ENCODE measurements around the gene FAM193B. TPM values are rescaled to one million over a fixed set of nuclear protein-coding genes. Genes with fewer than 3 reads are reported as not detected.

FAM193B gene
- total and polyA plus RNA-seq, 2 of the 13 experiments (the other 11 are each of a cell fraction or from before 2014, with no cell fraction given): 21.2 to 40.9 TPM

DNA sequence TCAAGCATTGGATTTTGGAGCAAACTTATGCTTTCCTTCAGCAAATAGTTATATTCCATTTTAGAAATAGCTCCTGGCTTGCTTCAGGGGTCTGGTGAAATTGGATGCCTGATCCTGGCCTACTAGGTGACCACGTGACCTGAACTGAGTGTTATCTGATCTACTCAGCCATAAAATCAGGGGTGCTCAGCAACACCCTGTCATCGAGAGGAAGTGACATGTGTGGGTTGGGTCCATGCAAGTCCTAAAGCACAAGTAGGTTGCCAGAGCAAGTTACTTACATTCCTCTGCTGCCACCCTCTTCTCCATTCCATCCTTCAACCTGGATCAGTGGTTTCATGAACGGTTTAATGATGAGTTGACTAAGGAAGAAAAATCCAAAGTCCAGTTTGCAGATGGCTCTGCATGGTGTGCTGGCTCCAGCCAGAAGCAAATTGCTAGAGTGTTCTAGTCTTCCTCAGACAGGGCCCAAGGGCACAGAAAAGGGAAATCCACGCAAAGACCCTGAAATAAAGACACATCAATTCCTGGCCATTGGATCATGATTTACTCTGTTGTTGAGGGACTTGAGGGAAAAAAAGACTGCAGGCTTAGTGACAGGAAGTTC, 2.8 kb upstream of the FAM193B start (continued):
- 0 out of 2 replicates have a peak, but pooled peaks have one; percentile 9 for TF ChIP-seq MED1 (CRISPR knock-in tag; IDR thresholded peaks at IDR 0.05)
- no peak for TF ChIP-seq ZNF138 (CRISPR knock-in tag; IDR thresholded peaks at IDR 0.05; ENCODE audit: low read depth)
- peak; percentile 24 for TF ChIP-seq ASH2L (IDR thresholded peaks at IDR 0.05; ENCODE audit: insufficient read length, low read depth, low read length)
- TF ChIP-seq RAD51 (IDR thresholded peaks at IDR 0.05; ENCODE audit: borderline replicate concordance): peak; percentile 78
- no peak for TF ChIP-seq MTF2 (CRISPR knock-in tag; IDR thresholded peaks at IDR 0.05; ENCODE audit: borderline replicate concordance)

DNA sequence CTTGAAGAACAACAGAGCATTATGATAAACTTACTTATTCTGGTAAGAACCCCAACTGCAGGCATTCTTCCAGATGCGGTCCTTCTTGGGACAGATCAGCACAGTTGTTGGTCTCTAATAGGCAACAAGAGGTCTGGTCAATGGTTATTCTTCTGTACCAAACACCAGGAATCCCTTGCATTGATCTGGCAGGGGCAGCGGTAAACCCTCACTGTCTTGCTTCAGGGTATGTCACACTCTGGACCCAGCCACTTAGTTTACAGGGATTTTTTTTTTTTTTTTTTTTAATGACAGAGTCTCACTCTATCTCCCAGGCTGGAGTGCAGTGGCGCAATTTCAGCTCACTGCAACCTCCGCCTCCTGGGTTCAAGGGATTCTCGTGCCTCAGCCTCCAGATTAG, 1.3 kb upstream of the FAM193B start:
- Histone ChIP-seq H3K4me2 (ENCODE audit: low read depth, low read length) (no peak overlapping the region), H3K79me2 (ENCODE audit: insufficient read depth, low read length) (peaks cover 39% of the 10 kb centered on the region), H3K4me1 (ENCODE audit: insufficient read depth, low read length) (peaks cover 59% of the 10 kb centered on the region), H2AFZ (ENCODE audit: low read length) (no peak overlapping the region), H3K27ac (ENCODE audit: extremely low read length, insufficient read depth, low read length) (no peak overlapping the region), H3K9ac (ENCODE audit: insufficient read depth, low read depth, low read length) (no peak overlapping the region), H3K27me3 (ENCODE audit: control insufficient read depth in 1 of 2, insufficient read depth in 2 of 2, low read length in 2 of 2) (no peaks in the 10 kb centered on the region), H3K4me3 (replicated peaks in 1 of 3; ENCODE audit: insufficient read depth in 1 of 3, low read depth in 2 of 3, low read length in 3 of 3) (no peak overlapping the region), H3K36me3 (replicated peaks in 1 of 2; ENCODE audit: control insufficient read depth in 1 of 2, insufficient read depth in 2 of 2, low read length in 2 of 2) (peaks cover 4 to 12% of the 10 kb centered on the region in 2 experiments; a peak in 4 of 5 replicates), H3K9me3 (ENCODE audit: low read length) (no peaks in the 10 kb centered on the region), H4K20me1 (ENCODE audit: insufficient read depth, low read length) (peaks cover 7% of the 10 kb centered on the region; the same call in 1 of the 2 replicates)
- ChIA-PET POLR2A (no interaction called here), CTCF (ENCODE audit: low intra/inter-chr PET ratio, low total read pairs) (no interaction called here)
- in situ Hi-C loops (cut with HindIII; ENCODE audit: extremely low pct_ligation_motif_present, low pct_unique_long_range_greater_than_20kb): no loop called here
- no peak for ATAC-seq
- intact Hi-C loops (cut with micrococcal nuclease; ENCODE audit: unreplicated experiment): loop anchor here (2.0 kb wide), 1 partner anchor 33 kb away; no protein-coding TSS in a partner anchor
- peak; percentile 18 for FAIRE-seq
- BruUV-seq (replicated peaks): no TSS peak
- 90% methylated on average over 5 of the region's 5 CpGs for WGBS (ENCODE audit: low lambda C conversion rate)
- DNase-seq (ENCODE audit: low spot score): no peak
- TF ChIP-seq NFAT5 (CRISPR knock-in tag; IDR thresholded peaks at IDR 0.05) (no peak), PLRG1 (conservative IDR thresholded peaks at IDR 0.05) (no peak), CEBPZ (IDR thresholded peaks at IDR 0.05; ENCODE audit: low read length) (no peak), PRDM15 (CRISPR knock-in tag; IDR thresholded peaks at IDR 0.05) (no peak), PHB2 (IDR thresholded peaks at IDR 0.05; ENCODE audit: partially characterized antibody) (no peak)
